SK-N-SH treated with all-trans-retinoic acid at 6 μM for 48 hours (cell line): ENCODE data around the gene ARL2.
A peak's percentile ranks its signal among the peaks of the same experiment; 100 is the strongest.
"Not testable (repeated sequence)": the region's sequence is repeated elsewhere in the genome, so short reads cannot be mapped to it uniquely, and the experiment has no call there.

Experiments used
- ATAC-seq: fragments of 200-7000 bp; cut with Tn5 transposase; 3 replicates; pipeline ENCODE4 v1.9.1; 2020; ENCODE audit warnings: mild to moderate bottlenecking, moderate library complexity
- ARNTL ChIP-seq: fragments of 450-650 bp; formaldehyde crosslinking; IDR thresholded peaks from 2 replicates; pipeline ENCODE4 v1.5.0; 2020; ENCODE audit warnings: low read depth, mild to moderate bottlenecking, moderate library complexity, borderline replicate concordance
- BACH2 ChIP-seq: fragments of 250-450 bp; sonication (Bioruptor Pico); IDR thresholded peaks from 2 replicates; pipeline ENCODE4 v1.9.0; 2021; ENCODE audit warnings: mild to moderate bottlenecking, borderline replicate concordance
- CREB5 ChIP-seq: fragments of 250-450 bp; sonication (Bioruptor Pico); IDR thresholded peaks from 2 replicates; pipeline ENCODE4 v1.5.1; 2020; ENCODE audit warnings: low read depth, mild to moderate bottlenecking, moderate library complexity
- CSDC2 ChIP-seq: fragments of 250-450 bp; sonication (Bioruptor Pico); IDR thresholded peaks from 2 replicates; pipeline ENCODE4 v1.5.0; 2020; ENCODE audit warnings: mild to moderate bottlenecking, moderate library complexity
- CSRNP3 ChIP-seq: fragments of 250-450 bp; sonication (Bioruptor Pico); IDR thresholded peaks from 2 replicates; pipeline ENCODE4 v1.5.1; 2021; ENCODE audit warnings: mild to moderate bottlenecking, moderate library complexity
- ESRRG ChIP-seq: fragments of 250-450 bp; sonication (Bioruptor Pico); IDR thresholded peaks from 2 replicates; pipeline ENCODE4 v1.6.1; 2021; ENCODE audit warnings: mild to moderate bottlenecking
- GLIS3 ChIP-seq: fragments of 250-450 bp; sonication (Bioruptor Pico); IDR thresholded peaks from 2 replicates; pipeline ENCODE4 v1.5.0; 2020; ENCODE audit warnings: mild to moderate bottlenecking, moderate library complexity
- ISL1 ChIP-seq: fragments of 250-450 bp; sonication (Bioruptor Pico); IDR thresholded peaks from 2 replicates; pipeline ENCODE4 v2.1.2; 2022; ENCODE audit warnings: mild to moderate bottlenecking, moderate library complexity
- OSR1 ChIP-seq: fragments of 250-450 bp; sonication (Bioruptor Pico); IDR thresholded peaks from 2 replicates; pipeline ENCODE4 v1.8.0; 2022; ENCODE audit warnings: moderate library complexity, mild to moderate bottlenecking, inconsistent platforms
- PATZ1 ChIP-seq: fragments of 250-450 bp; sonication (Bioruptor Pico); IDR thresholded peaks from 2 replicates; pipeline ENCODE4 v1.8.0; 2020; ENCODE audit warnings: mild to moderate bottlenecking, moderate library complexity, borderline replicate concordance
- POU6F1 ChIP-seq: fragments of 250-450 bp; sonication (Bioruptor Pico); IDR thresholded peaks from 2 replicates; pipeline ENCODE4 v1.8.0; 2021; ENCODE audit warnings: low read depth, mild to moderate bottlenecking, moderate library complexity, borderline replicate concordance
- PPARA ChIP-seq: fragments of 250-450 bp; sonication (Bioruptor Pico); IDR thresholded peaks from 2 replicates; pipeline ENCODE4 v1.5.0; 2020; ENCODE audit warnings: mild to moderate bottlenecking, borderline replicate concordance
- RARB ChIP-seq: fragments of 250-450 bp; sonication (Bioruptor Pico); IDR thresholded peaks from 2 replicates; pipeline ENCODE4 v1.8.0; 2021; ENCODE audit warnings: mild to moderate bottlenecking, moderate library complexity
- SNAI2 ChIP-seq: fragments of 250-450 bp; sonication (Bioruptor Pico); IDR thresholded peaks from 2 replicates; pipeline ENCODE4 v1.5.0; 2020; ENCODE audit warnings: mild to moderate bottlenecking, moderate library complexity
- TCF4 ChIP-seq: fragments of 250-450 bp; sonication (Bioruptor Pico); IDR thresholded peaks from 2 replicates; pipeline ENCODE4 v1.8.0; 2021; ENCODE audit warnings: mild to moderate bottlenecking, moderate library complexity, borderline replicate concordance
- TOX ChIP-seq: fragments of 250-450 bp; sonication (Bioruptor Pico); IDR thresholded peaks from 2 replicates; pipeline ENCODE4 v1.8.0; 2021; ENCODE audit warnings: mild to moderate bottlenecking, moderate library complexity, borderline replicate concordance
- TSHZ2 ChIP-seq: fragments of 250-450 bp; sonication (Bioruptor Pico); IDR thresholded peaks from 2 replicates; pipeline ENCODE4 v1.5.0; 2020; ENCODE audit warnings: mild to moderate bottlenecking, moderate library complexity
- ZFP3 ChIP-seq: fragments of 250-450 bp; sonication (Bioruptor Pico); IDR thresholded peaks from 2 replicates; pipeline ENCODE4 v1.5.0; 2020; ENCODE audit warnings: mild to moderate bottlenecking, moderate library complexity
- ZFP30 ChIP-seq: fragments of 450-650 bp; formaldehyde crosslinking; IDR thresholded peaks from 2 replicates; pipeline ENCODE4 v1.5.0; 2022; ENCODE audit warnings: mild to moderate bottlenecking, moderate library complexity
- ZNF565 ChIP-seq: fragments of 450-650 bp; formaldehyde crosslinking; conservative IDR thresholded peaks from 2 replicates; pipeline ENCODE4 v1.5.0; 2020; ENCODE audit warnings: low read depth, mild to moderate bottlenecking, moderate library complexity
- ZNF70 ChIP-seq: fragments of 450-650 bp; formaldehyde crosslinking; IDR thresholded peaks from 2 replicates; pipeline ENCODE4 v1.5.0; 2020; ENCODE audit warnings: mild to moderate bottlenecking, moderate library complexity
- ZNF8 ChIP-seq: fragments of 450-650 bp; formaldehyde crosslinking; IDR thresholded peaks from 2 replicates; pipeline ENCODE4 v1.5.0; 2020; ENCODE audit warnings: mild to moderate bottlenecking, moderate library complexity

Gene ARL2

GRCh38 chr11:65003282-65003681, 10.7 kb upstream of the ARL2 start (continued):
- TF ChIP-seq POU6F1 (CRISPR knock-in tag) (no peak), PPARA (CRISPR knock-in tag) (no peak), ISL1 (CRISPR knock-in tag) (no peak), TCF4 (CRISPR knock-in tag) (no peak), ZFP3 (CRISPR knock-in tag) (no peak), ZFP30 (no peak), ZNF8 (CRISPR knock-in tag) (no peak)

- not testable (repeated sequence) for ATAC-seq
These were observed 10.0 kb upstream of the ARL2 start for GRCh38 chr11:65003968-65004367.

- TF ChIP-seq ZFP30, result no peak
- no peak for TF ChIP-seq TOX
- no peak for TF ChIP-seq OSR1 (CRISPR knock-in tag)
- TF ChIP-seq GLIS3, result no peak
- TF ChIP-seq, all 23 proteins: peak for 0
- no peak for ATAC-seq
These were observed 5.9 kb upstream of the ARL2 start for GRCh38 chr11:65008016-65008415.

- no peak for ATAC-seq
- TF ChIP-seq OSR1 (CRISPR knock-in tag) (no peak), ARNTL (CRISPR knock-in tag) (no peak), ISL1 (CRISPR knock-in tag) (no peak), CSDC2 (CRISPR knock-in tag) (no peak), TSHZ2 (CRISPR knock-in tag) (no peak), RARB (CRISPR knock-in tag) (no peak), SNAI2 (CRISPR knock-in tag) (no peak), ZNF70 (CRISPR knock-in tag) (no peak), ZFP3 (CRISPR knock-in tag) (no peak), CREB5 (no peak)
- TF ChIP-seq, all 23 proteins: peak for 0
These were observed 5.1 kb upstream of the ARL2 start for GRCh38 chr11:65008873-65009272.

- TF ChIP-seq CSRNP3 (no peak), BACH2 (CRISPR knock-in tag) (no peak), GLIS3 (no peak), RARB (CRISPR knock-in tag) (no peak), ZFP3 (CRISPR knock-in tag) (no peak), SNAI2 (CRISPR knock-in tag) (no peak), ISL1 (CRISPR knock-in tag) (no peak), ESRRG (CRISPR knock-in tag) (no peak), ZNF565 (CRISPR knock-in tag) (no peak), ZNF8 (CRISPR knock-in tag) (no peak), PATZ1 (CRISPR knock-in tag) (no peak), OSR1 (CRISPR knock-in tag) (no peak), TCF4 (CRISPR knock-in tag) (no peak), POU6F1 (CRISPR knock-in tag) (no peak)
These were observed 651 bp upstream of the ARL2 start for GRCh38 chr11:65013130-65013887.

More at GRCh38 chr11:65013130-65013887, 651 bp upstream of the ARL2 start:
- peak; percentile 91 for ATAC-seq
